GM21529 (cell line): ENCODE results near the gene GFM1.
"Not testable (repeated sequence)": the region's sequence is repeated elsewhere in the genome, so short reads cannot be mapped to it uniquely, and the experiment has no call there.

Experiments
- ATAC-seq: cut with Tn5 transposase; IDR thresholded peaks from one replicate; pipeline ENCODE4 v1.9.1; 2021; ENCODE audit not compliant: unreplicated experiment

Gene GFM1

DNA sequence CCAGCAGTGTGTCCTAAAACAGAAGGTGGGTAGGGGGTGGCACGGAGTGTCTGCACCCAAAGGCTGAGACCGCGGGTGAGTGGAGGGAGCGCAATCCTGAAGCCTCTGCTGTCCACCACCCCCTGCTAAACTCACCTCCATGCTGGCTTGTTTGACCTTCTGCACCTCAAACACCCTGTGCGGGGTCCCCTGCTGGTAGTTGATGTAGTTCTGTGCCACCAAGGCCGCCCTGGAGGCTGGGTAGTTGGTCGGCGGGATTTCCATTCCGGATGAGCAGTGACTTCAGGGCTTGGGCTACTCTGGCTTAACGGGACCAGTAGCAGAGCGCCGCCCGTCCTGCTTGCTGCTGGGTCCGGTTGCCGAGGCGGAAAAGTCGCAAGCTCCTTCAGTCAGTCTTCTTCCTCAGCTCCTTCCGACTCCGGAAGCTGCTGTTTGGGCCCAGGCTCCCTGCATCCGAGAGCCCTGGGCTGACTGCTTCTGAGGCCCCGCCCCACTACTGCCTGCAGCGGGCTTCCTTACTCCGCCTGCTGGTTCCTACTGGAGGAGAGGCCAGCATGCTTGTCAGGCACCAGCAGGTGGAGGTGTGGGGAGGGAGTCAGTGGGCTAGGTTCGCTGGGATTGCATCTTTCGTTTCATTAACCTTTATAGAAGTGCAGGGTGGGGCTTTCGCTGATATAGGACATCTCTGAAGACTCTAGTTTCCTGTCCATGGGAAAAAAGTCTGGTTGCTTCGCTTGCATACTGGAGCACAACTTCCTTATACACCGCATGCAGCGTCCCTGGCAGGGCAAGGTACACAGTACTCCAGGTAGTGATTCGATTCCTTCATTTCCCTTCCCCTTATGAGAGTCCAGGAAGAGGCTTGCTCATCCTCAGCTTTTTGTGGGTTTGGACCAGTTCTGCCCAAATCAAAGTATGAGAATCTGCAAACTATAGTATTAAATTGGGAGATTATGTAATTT, 28.2 kb downstream of the GFM1 start, which contains the start of gene LXN:
Gene LXN (minus strand): TSS at position 434 of the 962 bp plus-strand sequence. CDS start 170 bp downstream, at position 264.
- peak; percentile 100 for ATAC-seq

DNA sequence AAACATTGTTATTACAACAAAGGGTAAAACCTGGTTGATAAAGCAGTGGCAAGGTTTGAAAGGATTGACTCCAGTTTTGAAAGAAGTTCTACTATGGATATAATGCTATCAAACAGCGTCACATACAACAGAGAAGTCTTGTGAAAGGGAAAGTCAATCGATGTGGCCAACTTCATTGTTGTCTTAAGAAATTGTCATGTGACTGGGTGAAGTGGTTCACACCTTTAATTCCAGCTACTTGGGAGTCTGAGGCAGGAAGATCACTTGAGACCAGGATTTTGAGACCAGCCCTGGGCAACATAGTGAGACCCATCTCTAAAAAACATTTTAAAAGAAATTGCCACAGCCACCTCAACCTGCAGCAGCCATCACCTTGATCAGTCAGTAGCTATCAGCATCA, 34.4 kb downstream of the GFM1 start:
- ATAC-seq = no peak

DNA sequence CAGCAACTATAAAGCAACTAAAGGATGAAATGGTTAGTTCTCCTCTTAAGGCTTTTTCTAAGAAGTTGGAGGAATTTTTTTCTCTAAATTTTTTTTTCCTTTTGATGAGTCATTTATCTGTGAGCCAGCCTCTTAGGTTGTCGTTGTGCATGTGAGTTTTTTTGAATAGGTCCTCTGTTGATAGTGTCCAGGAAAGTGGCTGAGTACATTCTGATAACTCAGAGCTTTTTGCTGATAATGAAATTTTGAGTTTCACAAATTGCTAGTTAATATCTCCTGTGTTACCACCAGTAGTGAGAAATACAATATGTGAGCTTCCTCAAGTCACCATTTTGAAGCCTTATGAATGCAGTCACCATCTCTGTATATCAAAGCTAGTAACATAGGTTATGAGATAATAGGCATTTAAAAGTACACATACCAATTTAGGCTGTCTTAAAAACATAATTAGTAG, 35.2 kb downstream of the GFM1 start:
- ATAC-seq = no peak

DNA sequence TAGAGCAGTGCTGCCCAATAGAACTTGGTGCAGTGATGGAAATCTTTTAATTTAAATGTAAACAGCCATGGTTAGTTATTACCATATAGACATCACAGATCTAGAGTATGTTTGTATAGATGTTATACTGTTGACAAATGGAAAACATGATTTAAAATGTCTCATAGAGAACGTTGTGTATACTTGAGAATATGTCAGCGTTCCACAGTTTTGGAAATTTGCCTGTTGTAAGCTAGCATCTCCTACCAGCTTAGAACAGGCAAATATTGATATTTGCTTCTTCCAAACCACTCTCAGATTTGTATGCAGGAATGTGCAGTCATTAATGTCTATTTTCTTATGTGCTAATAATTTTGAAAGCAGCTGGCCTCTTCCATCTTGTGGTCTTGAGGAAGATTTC, 36.5 kb downstream of the GFM1 start:
- no peak for ATAC-seq

DNA sequence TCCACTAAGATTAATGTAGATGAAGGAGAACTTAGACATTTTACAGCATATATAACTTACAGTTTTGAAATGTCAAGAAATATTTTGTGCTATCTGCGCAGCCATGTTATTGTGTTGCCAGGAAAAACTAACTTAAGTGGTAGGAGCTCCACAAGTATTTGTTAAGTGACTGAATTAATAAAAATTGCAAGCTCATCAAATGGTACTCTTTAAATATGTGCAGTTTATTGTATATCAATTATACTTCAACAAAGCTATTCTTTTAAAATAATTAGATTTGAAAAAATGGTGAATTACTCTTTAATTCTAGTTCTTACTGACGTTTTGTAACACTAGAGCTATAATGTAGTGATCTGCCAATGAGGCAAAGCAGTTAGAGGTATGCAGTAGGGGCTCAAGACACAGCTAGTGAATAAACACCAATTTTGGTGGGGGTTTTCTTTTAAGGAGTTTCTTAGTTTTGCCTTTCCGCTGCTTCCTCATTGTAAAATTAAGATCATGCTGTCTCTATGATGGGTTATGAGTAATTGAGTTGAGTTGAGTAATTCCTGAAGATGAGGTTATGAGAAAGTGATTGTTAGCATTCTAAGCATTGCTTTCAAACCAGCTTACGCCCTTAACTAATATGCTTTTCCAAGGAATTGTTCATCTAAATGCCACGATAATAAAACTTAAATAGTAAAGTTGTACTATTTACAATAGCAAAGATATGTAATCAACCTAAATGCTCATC, 39.1 kb downstream of the GFM1 start:
- no peak for ATAC-seq

DNA sequence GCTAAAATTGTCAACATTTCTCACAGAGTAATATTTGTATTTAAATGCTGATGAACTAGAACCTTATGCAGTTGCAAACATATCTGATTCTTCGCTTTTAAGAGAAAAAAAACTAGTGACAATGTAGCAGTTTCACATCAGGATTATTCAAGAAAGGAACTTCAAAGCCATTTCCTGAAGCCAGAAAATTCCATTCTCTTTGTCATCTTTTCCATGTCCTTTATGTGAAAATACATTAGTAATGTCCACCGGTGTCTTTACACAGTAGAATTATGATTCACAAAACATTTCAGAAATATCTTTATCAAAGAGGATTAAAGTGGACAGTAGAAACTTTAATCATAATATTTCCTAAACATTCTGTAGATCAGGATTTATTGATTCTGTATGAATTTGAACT, 40.8 kb downstream of the GFM1 start:
- no peak for ATAC-seq

DNA sequence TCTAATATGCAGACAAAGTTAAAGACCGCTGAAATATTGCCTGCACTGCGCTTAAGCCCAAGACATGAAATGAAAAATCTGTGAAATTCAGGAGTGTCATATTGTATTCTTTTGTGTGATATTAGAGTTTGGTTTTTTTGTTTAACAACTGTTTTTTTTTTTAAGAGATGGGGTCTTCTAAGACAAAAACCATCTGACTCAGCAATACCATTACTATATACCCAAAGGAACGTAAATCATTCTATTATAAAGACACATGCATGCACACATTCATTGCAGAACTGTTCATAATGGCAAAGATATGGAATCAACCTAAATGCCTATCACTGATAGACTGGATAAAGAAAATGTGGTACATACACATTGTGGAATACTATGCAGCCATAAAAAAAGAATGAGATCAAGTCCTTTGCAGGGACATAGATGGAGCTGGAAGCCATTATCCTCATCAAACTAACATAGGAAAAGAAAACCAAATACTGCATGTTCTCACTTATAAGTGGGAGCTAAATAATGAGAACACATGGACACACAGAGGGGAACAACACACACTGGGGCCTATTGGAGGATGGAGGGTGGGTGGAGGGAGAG, 49.6 kb downstream of the GFM1 start:
- ATAC-seq = not testable (repeated sequence)

DNA sequence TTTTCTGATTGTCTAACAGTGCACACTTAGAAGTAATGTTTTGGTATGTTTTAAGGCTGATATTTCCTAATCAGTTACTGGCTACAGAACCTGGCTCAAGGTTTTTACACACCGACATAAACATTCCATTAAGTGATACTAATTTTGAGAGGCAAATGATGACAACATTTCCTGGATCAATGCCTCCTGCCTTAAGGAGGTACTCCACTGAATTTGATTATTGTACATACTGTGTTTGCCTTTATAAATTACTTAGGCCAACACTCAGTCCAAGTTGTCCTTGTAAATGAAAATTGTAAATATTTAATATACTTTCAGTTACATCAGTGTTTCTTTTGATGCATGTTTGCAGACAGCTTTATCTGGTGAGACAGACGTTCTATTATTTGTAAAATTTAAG, 52.3 kb downstream of the GFM1 start:
- ATAC-seq = no peak

DNA sequence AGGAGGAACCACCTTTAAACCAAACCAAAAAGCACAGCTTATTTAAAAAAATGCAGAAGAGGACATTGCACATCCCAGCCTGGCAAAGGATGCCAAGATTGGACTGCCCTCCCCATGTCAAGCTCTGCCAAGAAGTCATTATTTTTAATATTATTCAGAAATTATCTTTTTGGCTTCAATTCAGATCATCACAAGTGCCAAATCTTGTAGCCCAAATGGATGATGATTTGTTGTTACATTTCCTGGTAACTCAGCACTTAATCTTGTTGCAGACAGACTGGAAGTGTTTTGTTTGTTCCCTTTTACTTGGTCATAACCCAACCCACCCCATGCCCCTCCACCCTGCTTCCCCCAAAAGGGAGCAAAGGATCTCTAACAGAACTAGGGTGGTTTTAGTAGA, 56.2 kb downstream of the GFM1 start:
- no peak for ATAC-seq

DNA sequence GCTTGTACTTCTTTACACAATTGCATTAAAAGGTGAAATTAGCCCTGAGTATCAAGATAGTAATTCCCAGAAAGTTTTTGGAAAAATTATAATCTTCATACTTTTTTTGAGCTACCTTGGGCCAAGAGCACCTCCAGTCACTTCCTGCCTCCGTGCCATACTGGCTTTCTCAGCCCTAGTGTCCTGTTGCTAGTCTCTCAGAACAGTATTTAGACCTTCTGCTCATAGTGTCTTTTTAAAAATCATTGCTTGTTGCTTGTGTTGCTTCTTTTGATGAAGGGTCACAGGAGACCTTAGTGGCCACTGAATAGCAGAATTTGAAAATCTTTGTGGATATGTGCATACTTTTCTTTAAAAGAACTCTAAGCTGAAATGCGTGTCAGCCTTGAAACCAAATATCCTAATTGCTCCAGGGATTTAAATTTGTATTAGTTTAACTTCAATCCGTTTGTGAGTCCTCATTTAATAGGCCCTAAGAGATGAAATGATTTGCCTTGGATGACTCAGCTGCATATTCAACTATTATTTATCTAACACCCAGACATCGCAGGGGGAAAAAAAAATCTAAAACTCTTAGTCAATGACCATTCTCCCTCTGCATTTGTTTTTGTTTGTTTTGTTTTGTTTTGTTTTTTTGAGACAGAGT, 57.2 kb downstream of the GFM1 start:
- no peak for ATAC-seq

DNA sequence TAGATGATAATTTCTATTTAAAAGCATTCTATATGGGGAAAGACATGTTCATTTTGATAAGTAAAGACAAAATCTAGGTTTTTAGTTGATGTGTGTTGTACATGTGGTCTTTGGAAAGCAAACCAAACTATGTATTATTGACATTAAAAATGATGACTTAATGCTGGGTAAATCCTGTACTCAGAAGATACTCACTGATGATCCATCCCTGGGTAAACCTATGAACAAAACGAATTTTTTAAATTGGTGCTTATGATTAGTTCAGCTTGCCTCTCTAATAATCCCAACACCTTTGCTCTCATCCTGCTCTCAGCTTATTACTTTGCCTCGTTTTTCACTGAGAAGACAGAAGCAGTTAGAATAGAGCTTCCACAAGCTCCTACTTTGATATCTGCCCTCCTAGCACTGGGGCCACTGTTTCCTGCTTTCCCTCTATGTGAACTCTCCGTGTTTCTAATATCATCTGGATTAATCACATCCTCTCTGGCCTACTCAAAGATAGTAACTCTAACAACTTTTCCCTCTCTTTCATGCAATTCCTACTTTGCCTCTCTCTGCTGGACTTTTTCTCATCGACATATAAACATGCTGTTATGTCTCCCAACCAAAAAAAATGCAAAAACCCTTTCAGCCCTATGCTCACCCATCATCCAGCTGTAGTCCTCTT, 58.6 kb downstream of the GFM1 start:
- no peak for ATAC-seq

DNA sequence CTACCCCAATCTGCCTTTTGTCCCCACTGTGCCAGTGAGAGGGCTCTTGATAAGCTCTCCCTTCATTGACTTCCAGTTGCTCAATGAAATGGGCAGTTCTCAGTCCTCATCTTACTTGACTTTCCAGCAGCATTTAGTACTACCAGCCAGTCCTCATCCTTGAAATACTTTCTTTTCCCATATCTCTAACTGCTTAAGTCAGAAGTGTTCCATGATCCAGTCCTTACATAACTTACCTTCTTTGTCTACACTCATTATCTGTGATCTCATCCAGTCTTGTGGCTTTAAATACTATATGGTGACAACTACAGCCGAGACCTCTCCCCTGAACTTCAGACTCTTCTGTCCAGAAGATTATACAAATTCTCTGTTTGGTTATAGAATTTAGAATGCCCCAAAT, 59.2 kb downstream of the GFM1 start:
- no peak for ATAC-seq

DNA sequence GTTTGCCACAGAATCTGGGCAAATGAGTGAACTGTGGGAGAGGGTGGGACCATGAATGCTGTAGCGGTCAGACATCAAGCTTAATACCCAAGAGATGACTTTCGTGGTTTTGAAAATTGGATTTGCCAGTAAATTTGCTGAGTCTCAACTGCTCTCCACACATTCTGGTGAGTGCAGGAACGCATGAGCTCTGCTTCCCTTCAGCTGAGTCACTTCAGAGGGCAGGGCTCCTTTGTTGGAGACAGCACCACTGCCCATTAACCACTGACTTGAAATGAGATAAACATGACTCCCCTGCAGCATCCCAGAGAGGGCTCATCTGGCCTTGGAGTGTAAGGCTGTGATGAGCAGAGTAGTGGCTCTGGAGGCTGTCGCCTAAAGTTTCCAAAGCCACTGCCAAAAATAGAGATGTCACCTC, 65.3 kb downstream of the GFM1 start:
- ATAC-seq = no peak

DNA sequence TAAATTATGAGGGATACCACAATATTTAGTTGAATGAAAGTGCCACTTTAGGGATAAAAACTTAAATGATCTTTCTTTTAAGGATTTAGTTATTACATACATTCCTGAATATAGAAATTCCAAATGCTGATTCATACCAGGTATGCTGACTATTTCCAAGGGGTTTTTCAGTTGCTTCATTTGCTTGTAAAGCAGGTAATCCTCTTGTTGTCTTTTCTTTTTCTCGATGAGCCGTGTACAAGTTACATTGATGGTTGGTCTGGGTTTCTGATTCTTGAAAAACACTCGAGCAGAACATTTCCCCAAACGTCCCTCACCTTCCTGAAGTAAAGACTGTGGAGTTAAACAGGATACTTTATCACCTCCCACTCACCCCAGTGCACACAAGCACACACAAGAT, 66.3 kb downstream of the GFM1 start:
- ATAC-seq = no peak

DNA sequence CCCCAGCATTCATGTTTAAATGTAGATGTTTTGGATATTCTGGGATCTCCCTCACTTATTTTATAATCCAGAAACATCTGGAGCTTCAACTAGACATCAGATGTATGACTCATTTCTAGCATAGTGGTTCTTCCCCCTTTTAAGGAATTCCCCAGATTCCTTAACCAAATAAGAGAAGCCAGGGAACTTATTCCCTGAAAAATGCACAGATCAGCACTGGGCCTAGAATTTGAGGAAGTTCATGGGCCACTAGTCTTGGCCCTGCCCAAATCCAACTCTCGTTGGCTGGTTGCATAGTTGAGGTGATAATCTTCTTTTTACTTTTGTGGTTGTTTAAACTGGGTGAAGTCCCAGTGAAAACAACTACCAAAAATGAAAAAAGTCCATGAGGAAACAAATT, 67.6 kb downstream of the GFM1 start:
- ATAC-seq = peak; percentile 34

DNA sequence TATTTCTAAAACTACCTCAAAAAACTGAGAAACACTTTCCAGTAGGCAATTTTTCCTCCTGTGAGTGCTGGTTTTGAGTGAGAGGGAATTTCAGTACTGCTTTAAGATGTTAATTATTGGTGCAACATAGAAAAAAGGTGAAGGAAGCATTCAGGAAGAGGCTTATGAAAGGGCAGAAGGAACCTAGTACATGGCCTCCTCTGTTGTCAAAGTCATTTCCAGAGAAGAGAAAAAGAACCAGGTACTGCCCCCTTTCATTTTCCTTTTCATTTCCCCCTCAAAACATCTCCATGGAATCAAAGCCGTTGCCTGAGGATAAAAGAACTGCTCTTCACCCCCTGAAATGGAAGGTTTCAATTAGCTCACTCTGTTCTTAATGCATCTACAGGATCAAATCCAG, 68.1 kb downstream of the GFM1 start:
- peak; percentile 72 for ATAC-seq

DNA sequence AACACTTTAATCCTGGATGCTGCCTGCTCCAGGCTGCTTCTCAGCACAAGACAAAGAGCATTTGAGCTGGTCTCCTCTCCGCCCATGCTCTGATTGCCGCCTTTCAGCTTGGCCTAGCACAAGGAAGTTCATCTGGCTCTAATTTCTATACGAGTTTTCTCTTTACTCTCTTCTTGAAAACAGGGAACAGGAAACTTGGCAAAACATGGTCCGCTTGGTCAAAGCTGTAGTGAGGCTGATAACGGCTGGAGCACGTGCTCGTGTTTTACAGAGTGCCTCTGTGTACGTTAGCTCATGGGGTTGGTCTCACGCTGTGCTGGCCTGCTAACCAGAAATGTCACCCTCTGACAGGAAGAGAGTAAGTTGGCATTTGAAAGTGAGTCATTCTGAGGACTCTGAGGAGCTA, 68.8 kb downstream of the GFM1 start:
- ATAC-seq = no peak

DNA sequence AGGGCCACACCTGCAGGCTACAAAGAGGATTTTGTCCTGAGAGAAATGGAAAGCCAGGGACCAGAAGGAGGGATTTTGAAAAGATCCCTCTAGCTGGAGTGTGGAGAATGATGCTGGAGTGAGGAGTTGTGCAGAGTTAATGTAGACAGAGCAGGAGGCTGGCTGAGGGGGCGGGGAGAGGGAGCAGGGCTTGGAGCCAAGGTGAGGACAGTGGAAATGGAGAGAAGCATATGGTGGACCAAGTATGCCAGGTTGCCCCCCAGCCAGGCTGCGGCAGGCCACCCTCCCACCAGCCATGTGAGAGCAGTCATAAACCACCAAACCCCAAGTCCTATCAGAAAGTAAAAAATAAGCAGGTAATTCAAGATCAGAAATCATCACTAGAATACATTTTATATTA, 73.2 kb downstream of the GFM1 start:
- no peak for ATAC-seq

DNA sequence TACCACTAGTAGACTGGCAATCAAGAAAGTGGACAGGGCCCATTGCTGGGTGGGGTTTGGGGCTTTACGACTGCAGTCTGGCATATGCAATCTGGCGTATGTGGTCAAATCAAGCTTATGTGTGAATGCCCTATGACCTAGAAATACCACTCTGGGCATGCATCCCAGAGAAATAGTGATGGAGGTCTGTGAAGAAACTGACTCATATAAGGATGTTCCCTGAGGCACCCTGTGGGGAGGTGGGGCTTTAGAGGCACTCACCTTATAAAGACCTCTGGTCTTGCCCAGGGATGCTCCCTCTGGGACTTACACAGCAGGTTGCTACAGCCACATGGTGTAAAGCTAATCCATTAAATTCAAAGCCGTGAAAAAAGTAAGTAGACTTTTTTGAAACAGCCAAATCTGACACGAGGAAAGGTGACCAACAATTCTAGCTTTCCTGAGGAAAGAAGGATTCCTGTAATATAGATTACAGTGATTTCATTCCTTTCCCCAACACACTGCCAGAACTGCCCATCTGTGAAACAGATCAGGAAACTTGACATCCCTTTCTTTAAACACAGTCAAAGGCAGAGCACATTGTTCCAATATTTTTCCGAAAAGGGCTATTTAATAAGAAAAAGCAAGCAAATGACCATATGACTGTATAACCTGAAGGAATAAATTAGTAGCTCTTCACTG, 74.3 kb downstream of the GFM1 start:
- ATAC-seq = no peak

DNA sequence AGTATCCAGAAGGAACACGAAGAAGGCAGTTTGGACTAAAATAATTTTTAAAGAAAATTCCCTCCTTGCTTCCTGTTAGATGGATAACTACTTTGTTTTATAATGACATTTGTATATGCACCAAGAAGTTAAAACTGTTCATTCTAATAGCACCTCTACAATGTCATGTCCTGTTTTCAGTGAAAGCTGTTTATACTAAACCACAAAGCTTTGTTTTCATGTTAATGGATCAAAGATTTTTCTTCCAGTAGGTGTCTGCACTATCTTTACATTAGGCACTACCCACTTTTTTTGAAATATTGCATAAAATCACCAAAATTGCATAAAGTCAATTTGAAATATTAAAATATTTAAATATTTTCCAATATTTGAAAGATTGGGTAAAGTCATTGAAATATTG, 77.8 kb downstream of the GFM1 start:
- no peak for ATAC-seq
